HG02981 (cell line): ENCODE data around the gene CTXN1.
"Not testable (repeated sequence)": the region's sequence is repeated elsewhere in the genome, so short reads cannot be mapped to it uniquely, and the experiment has no call there.

Experiments
- ATAC-seq: cut with Tn5 transposase; IDR thresholded peaks from one replicate; pipeline ENCODE4 v1.9.1; 2021; ENCODE audit warnings: mild to moderate bottlenecking, moderate library complexity; ENCODE audit not compliant: unreplicated experiment

CTXN1 gene

GRCh38 chr19:7902796-7903243 is 23.1 kb downstream of the CTXN1 start:
- no peak for ATAC-seq

- no peak for ATAC-seq
Observed at GRCh38 chr19:7901337-7901736, 24.6 kb downstream of the CTXN1 start.

- ATAC-seq, result no peak
Observed at GRCh38 chr19:7900931-7901330, 25.0 kb downstream of the CTXN1 start.

- no peak for ATAC-seq
Observed at GRCh38 chr19:7900401-7900870, 25.5 kb downstream of the CTXN1 start.

GRCh38 chr19:7899751-7900378 is 26.1 kb downstream of the CTXN1 start:
- no peak for ATAC-seq

GRCh38 chr19:7898967-7899366 is 27.0 kb downstream of the CTXN1 start:
- ATAC-seq, result no peak

GRCh38 chr19:7897292-7897691 is 28.6 kb downstream of the CTXN1 start:
- ATAC-seq, result no peak

- ATAC-seq, result no peak
Observed at GRCh38 chr19:7895565-7895964, 30.4 kb downstream of the CTXN1 start.

- ATAC-seq, result no peak
Observed at GRCh38 chr19:7894612-7895309, 31.2 kb downstream of the CTXN1 start.

GRCh38 chr19:7893362-7894101 is 32.4 kb downstream of the CTXN1 start:
- not testable (repeated sequence) for ATAC-seq

- no peak for ATAC-seq
Observed at GRCh38 chr19:7888826-7889217, 37.1 kb downstream of the CTXN1 start.

GRCh38 chr19:7888145-7888825 is 37.6 kb downstream of the CTXN1 start, which contains the start of gene LRRC8E:
Gene LRRC8E, plus strand, starts transcription at chr19:7888510. Its CDS starts 7,094 bp downstream, at chr19:7895604.
- ATAC-seq, result no peak

- no peak for ATAC-seq
Observed at GRCh38 chr19:7887408-7888144, 38.4 kb downstream of the CTXN1 start.

GRCh38 chr19:7885818-7886217 is 40.1 kb downstream of the CTXN1 start:
- no peak for ATAC-seq

GRCh38 chr19:7883796-7884570 is 42.0 kb downstream of the CTXN1 start:
- ATAC-seq, result no peak

- ATAC-seq, result no peak
Observed at GRCh38 chr19:7883105-7883504, 42.8 kb downstream of the CTXN1 start.

GRCh38 chr19:7881910-7882309 is 44.0 kb downstream of the CTXN1 start:
- no peak for ATAC-seq

- ATAC-seq, result no peak
Observed at GRCh38 chr19:7879836-7880235, 46.1 kb downstream of the CTXN1 start.

GRCh38 chr19:7879111-7879807 is 46.7 kb downstream of the CTXN1 start:
- no peak for ATAC-seq
